Measurements from ENCODE around the gene CRABP2.
A peak's percentile ranks its signal among the peaks of the same experiment; 100 is the strongest.

CRABP2 gene

DNA sequence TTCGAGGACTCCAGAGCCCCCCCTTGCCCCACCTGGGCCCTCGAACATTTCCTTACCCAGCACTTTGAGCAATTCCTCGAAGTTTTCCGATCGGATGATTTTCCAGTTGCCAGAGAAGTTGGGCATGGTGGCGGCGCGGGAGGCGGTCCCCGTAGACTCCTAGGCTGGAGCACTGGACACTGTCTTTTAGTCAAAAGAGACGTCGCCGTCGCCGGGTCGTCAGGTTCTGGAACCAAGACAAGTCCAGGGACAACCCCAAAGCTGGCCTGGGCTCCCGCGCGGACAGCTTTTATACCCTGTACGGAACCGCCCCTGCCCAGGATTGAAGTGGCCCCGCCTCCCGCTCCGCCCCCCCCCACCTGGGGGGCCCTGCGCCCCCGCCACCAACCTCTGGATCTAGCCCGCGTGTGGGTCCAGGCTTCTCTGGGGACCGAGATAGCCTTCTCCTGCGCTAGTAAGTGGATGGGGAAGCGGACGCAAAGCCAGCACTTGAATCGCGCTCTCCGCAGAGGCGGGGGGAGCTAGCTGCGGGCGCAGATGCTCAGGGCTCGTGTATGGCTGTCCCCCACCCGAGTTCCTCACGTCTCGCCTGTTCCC lies at the start of gene CRABP2:
Gene CRABP2, minus strand, starts transcription at position 263 of the 597 bp plus-strand sequence. Its CDS starts 137 bp downstream, at position 126.
- peak; percentile 79 for DNase-seq (ENCODE audit: low spot score)

- DNase-seq (ENCODE audit: low spot score) = no peak
Measured at GRCh38 chr1:156754219-156754618, 48.8 kb upstream of the CRABP2 start.

DNA sequence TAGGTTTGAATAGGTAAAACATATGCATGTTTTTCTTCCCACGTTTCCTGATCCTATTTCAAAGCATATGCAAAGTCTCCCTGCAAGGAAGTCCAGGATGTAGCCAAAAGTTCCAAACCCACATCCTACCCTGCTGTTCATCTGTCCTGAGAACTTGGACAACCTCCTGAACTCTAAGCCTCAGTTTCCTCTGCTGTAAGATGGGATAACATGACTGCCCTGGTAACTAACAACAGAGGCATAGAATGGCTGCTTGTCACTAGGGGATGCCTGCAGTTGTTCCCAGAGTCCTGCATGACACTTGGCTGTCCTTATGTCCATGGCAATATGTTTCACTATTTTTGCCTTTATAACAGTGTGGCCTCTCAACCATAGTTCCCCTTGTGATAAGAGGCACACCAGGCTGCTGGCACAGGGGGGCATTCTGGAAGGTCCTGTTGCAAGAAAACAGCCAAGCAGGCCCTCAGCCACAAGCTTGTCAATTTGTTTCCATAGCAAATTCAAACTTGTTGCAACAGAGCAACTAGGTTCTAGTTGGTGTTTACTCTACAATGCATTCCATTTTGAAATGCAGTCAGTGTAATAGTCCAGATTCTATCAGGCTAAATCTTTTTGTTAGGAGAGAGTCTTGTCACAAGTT lies 47.6 kb upstream of the CRABP2 start:
- DNase-seq (ENCODE audit: low spot score) = peak; percentile 25

- DNase-seq (ENCODE audit: low spot score) = peak; percentile 97
Measured at GRCh38 chr1:156751757-156752481, 46.5 kb upstream of the CRABP2 start.

- DNase-seq (ENCODE audit: low spot score) = no peak
Measured at GRCh38 chr1:156751451-156751756, 46.0 kb upstream of the CRABP2 start, which contains the start of gene HDGF. Gene HDGF, minus strand, starts transcription at chr1:156751675. Its CDS starts 246 bp downstream, at chr1:156751429.

- peak; percentile 22 for DNase-seq (ENCODE audit: low spot score)
Measured at GRCh38 chr1:156750711-156751450, 45.5 kb upstream of the CRABP2 start.

GRCh38 chr1:156750191-156750672 lies 44.8 kb upstream of the CRABP2 start:
- no peak for DNase-seq (ENCODE audit: low spot score)

- DNase-seq (ENCODE audit: low spot score) = no peak
Measured at GRCh38 chr1:156749419-156750118, 44.2 kb upstream of the CRABP2 start.

DNA sequence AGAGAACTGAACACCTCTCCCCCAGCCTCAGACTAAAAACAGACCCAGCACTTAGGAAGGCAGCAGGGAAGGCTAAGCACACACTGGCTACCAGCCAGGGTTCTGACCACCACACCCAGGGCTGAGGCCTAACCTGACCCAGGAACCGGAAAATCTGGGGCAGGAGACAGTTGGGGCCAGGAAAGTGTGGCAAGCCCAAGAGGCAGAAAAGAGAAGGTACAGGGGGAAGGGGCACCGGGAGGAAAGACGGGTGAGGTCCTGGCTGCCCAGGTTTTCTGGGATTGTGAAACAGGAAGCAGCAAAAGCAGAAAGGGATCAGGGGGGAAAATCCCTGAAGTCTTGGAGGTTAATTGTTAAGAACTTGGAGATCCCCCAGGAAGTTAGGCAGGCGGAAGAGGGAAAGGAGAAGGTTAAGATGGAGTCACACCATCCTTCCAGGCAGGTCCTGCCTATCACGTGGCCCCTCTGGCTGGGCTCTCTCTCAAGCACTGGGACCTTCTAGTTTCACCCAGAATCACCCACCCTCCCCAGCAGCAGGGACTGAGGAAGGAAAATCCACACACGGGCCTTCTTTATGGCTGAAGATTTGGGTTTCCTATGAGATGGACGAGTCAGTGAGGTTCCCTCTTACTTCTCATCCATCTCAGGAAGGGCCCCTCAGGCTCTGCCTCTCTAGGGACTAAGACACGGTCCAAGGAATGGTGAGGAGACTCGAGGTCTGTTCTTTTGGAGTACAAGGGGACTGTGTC lies 43.5 kb upstream of the CRABP2 start:
- peak; percentile 43 for DNase-seq (ENCODE audit: low spot score)

DNA sequence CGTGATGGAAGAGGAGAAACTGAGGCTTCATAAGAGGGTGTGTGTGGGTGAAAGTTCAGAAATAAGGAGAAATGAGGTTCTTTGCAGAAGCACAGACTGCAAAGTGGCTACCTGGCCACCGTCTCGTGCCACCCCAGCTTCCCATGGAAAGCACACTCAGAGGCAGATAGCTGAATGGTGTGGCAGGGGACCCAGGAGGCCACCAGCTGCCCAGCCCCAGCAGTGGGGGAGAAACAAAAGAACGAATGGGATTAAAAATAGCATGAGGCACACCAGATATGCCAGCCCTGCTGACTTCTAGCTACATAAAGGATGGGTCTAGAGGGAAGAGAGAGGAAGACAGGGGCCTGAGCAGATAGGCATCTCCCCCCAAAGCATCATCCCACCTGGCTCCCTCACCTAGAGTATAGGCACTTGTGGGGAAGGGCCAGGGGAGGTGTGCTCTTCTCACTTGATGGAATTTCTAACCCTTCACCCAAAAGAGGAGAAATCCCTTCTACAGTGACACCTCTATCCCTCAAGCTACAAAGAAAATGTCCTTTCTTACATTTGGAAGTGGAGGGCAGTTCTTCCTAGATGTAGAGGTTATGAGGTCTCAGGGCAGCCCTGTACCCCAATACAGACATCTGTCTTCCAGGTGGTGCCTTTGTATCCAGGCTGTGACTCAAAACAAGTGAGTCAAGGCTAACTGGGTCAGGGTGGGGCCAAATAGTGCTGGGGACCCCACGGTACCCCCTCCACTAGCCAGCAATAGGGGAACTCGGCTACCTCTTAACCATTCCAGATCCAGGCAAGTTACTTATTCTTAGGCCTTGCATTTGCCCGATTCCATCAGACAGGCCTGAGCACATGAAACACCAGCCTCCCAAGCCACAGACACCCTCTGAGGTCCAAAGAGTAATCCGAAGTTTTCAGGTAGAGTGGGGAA lies 42.6 kb upstream of the CRABP2 start:
- DNase-seq (ENCODE audit: low spot score) = no peak

GRCh38 chr1:156746728-156747631 lies 41.6 kb upstream of the CRABP2 start:
- DNase-seq (ENCODE audit: low spot score) = peak; percentile 86

GRCh38 chr1:156746406-156746727 lies 41.0 kb upstream of the CRABP2 start:
- no peak for DNase-seq (ENCODE audit: low spot score)

GRCh38 chr1:156745881-156746280 lies 40.5 kb upstream of the CRABP2 start:
- no peak for DNase-seq (ENCODE audit: low spot score)

DNA sequence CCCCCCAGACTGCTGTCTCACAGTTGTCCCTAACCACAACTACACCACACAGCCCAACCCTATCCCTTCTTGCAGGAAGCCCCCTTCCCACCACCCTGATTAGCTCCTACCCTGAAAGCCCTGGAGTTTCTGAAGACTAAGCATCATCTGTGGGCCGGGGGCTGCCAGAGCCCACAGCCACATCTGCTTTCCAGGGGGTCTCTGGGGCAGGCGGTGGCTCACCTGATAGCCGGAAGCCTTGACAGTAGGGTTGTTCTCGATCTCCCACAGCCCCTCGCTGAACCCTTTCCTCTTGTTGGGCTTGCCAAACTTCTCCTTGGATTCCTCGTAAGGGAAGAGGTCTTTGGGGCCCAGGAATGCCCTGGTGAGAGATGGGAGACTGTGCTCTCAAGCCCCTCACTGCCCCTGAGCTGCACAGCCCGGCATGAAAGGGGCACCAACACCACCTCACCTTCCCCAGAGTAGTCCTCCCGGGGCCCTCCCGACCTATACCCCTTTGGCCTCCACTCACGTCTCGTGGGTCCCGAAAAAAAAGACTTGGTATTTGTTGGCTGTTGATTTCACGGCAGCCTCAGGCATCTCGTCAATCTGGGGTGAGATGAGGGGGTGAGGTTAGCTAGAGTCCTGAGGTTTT lies 39.5 kb upstream of the CRABP2 start:
- DNase-seq (ENCODE audit: low spot score) = no peak

DNA sequence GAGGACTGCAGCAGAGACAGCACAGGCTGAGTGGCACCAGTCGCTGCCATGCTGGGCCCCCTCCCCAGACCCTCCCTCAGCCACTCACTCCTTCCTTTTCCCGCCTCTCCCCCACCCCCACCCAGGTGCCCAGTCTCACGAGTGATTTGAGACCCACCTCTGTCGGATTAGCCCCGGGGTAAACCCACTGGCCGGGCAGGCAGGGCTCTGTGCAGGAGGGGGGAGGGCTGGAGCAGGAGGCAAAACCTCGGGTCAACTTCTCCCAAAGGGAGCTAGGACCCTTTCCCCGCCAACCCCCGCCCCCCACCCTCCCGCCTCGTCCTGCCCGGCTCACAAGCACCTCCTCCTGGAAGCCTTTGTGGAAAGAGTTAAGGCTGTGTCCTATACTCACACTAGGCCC lies 39.0 kb upstream of the CRABP2 start:
- DNase-seq (ENCODE audit: low spot score) = no peak

DNA sequence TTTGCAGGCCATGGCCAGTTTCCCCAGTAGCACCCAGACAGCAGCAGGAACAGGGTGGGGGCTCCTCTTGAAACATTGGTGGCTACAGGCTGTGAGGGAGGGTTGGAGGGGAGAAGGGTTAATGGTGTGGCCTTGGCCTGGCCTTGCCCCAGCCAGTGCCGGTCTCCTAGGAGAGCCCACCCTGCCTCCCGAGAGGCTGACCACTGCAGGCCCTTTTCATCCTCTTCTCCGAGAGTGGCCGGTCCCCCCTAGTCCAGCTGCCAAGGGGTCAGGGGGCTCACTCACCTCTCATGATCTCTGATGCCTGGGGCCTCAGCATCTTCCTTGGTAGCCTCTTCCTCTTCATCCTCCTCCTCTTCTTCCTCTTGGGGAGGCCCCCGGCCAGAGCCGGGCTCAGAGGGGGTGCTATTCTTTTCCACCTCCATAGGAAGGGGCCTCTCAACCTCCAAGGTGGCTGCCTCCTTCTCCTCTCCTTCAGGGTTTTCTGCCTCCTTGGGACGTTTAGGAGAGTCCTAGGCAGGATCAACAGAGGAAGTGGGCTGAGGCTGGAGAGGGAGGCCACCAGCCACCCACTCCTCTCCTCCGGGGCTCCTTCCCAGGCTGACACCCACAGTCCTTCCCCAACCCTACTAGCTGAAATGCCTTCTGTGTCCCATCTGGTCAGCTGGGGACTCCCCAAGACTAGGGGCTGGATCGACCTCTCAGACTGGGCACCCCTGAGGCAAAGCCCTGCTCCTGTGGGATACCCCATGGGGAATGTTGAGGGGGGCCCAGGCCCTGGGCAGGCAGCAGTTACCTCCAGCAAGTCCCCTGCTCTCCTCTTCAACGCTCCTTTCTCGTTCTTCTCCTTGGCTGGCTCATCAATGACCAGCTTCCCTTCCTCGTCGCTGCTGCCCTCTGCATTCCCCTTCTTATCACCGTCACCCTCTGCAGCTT lies 38.3 kb upstream of the CRABP2 start:
- DNase-seq (ENCODE audit: low spot score) = no peak

GRCh38 chr1:156742801-156743200 lies 37.4 kb upstream of the CRABP2 start:
- peak; percentile 19 for DNase-seq (ENCODE audit: low spot score)

Data from cerebellar cortex (tissue), 1 donor.